ENCODE results near the gene CTU1. TPM values are rescaled to one million over a fixed set of nuclear protein-coding genes. Genes with fewer than 3 reads are reported as not detected.
A peak's percentile ranks its signal among the peaks of the same experiment; 100 is the strongest.

CTU1 gene
- 8.4 and 9.3 TPM in 2 replicates for total RNA-seq (ENCODE audit: low replicate concordance)
- long read RNA-seq, result 0 reads

GRCh38 chr19:51108066-51108804, at the start of gene CTU1:
CTU1 (minus strand) TSS chr19:51108409; CDS start chr19:51104569, 3,840 bp downstream.
- TF ChIP-seq, protein P1, sequence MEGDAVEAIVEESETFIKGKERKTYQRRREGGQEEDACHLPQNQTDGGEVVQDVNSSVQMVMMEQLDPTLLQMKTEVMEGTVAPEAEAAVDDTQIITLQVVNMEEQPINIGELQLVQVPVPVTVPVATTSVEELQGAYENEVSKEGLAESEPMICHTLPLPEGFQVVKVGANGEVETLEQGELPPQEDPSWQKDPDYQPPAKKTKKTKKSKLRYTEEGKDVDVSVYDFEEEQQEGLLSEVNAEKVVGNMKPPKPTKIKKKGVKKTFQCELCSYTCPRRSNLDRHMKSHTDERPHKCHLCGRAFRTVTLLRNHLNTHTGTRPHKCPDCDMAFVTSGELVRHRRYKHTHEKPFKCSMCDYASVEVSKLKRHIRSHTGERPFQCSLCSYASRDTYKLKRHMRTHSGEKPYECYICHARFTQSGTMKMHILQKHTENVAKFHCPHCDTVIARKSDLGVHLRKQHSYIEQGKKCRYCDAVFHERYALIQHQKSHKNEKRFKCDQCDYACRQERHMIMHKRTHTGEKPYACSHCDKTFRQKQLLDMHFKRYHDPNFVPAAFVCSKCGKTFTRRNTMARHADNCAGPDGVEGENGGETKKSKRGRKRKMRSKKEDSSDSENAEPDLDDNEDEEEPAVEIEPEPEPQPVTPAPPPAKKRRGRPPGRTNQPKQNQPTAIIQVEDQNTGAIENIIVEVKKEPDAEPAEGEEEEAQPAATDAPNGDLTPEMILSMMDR (conservative IDR thresholded peaks at IDR 0.05), result peak; percentile 53
- Mint-ChIP-seq H3K4me3 (peak within 1 kb of the TSS; percentile 94), H3K4me1 (ENCODE audit: unreplicated experiment) (peaks cover 12% of the 10 kb centered on the region), H3K27me3 (peaks cover 7% of the 10 kb centered on the region), H3K36me3 (peaks cover 4% of the 10 kb centered on the region), H3K27ac (peak within 1 kb of the TSS; percentile 91), H3K9me3 (no peaks in the 10 kb centered on the region)
- DNase-seq (ENCODE audit: extremely low spot score, unreplicated experiment), result peak; percentile 97

DNA sequence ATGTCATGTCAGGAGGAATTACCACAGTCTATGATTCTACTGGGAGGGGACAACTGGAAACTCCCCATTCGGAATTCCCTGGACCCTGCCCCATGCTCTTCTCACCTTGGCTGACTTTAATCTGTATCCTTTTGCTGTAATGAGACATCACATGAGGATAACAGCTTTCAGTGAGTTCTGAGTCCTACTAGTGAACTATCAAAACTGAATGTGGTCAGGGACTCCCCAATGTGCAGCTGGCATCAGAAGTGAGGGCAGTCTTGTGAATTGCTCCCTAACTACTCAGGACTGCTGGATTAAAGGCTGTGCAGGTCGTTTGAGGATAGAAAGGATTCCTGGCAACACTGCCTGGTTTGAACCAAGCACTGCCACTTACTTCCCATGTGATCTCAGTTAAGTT, 49.1 kb upstream of the CTU1 start:
- TF ChIP-seq, protein P1 (conservative IDR thresholded peaks at IDR 0.05), result no peak
- Mint-ChIP-seq H3K9me3 (no peaks in the 10 kb centered on the region), H3K27me3 (peaks cover 13% of the 10 kb centered on the region)

GRCh38 chr19:51156710-51157109, 48.5 kb upstream of the CTU1 start:
- no peak for DNase-seq (ENCODE audit: extremely low spot score, unreplicated experiment)
- Mint-ChIP-seq H3K36me3 (no peaks in the 10 kb centered on the region), H3K4me3 (no peak overlapping the region), H3K4me1 (ENCODE audit: unreplicated experiment) (no peaks in the 10 kb centered on the region), H3K9me3 (no peaks in the 10 kb centered on the region), H3K27ac (no peak overlapping the region), H3K27me3 (peaks cover 15% of the 10 kb centered on the region)
- TF ChIP-seq, protein P1 (conservative IDR thresholded peaks at IDR 0.05), result no peak

More for the DNA sequence above, 49.1 kb upstream of the CTU1 start:
- no peaks in the 10 kb centered on the region for H3K4me1 Mint-ChIP-seq (ENCODE audit: unreplicated experiment)
- no peak for DNase-seq (ENCODE audit: extremely low spot score, unreplicated experiment)
- no peak overlapping the region for H3K4me3 Mint-ChIP-seq
- no peak overlapping the region for H3K27ac Mint-ChIP-seq
- H3K36me3 Mint-ChIP-seq, result no peaks in the 10 kb centered on the region

DNA sequence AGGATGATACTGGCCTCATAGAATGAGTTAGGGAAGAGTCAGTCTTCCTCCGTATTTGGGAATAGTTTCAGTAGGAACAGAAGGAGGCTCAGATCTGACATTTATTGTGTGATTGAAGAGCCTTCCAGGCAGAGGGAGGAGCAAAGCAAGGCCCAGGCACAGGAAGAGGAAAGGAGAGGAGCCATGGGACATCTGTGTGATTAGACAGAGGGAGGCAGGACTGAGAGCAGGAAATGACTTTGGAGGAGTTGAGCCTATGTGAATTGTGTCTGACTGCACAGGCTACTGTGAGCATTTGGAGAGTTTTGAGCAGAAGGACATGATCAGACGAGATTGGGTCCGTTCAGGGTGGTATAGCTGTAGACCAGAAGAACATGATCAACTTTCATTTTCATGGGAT, 42.4 kb upstream of the CTU1 start:
- no peak overlapping the region for H3K4me3 Mint-ChIP-seq
- H3K27me3 Mint-ChIP-seq, result peaks cover 17% of the 10 kb centered on the region
- H3K36me3 Mint-ChIP-seq, result no peaks in the 10 kb centered on the region
- H3K4me1 Mint-ChIP-seq (ENCODE audit: unreplicated experiment), result no peaks in the 10 kb centered on the region
- TF ChIP-seq, protein P1 (conservative IDR thresholded peaks at IDR 0.05), result no peak
- no peak for DNase-seq (ENCODE audit: extremely low spot score, unreplicated experiment)
- no peak overlapping the region for H3K27ac Mint-ChIP-seq
- no peaks in the 10 kb centered on the region for H3K9me3 Mint-ChIP-seq

DNA sequence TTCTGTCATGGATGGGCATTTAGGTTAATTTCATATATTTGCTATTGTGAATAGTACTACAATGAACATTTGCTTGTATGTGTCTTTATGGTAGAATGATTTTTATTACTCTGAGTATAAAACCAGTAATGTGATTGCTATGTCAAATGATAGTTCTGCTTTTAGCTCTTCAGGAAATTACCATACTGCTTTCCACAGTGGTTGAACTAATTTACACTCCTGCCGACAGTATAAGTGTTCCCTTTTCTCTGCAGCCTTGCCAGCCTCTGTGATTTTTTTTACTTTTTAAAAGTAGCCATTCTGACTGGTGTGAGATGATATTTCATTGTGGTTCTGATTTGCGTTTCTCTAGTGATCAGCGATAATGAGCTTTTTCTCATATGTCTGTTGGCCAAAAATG, 40.4 kb upstream of the CTU1 start:
- no peak for DNase-seq (ENCODE audit: extremely low spot score, unreplicated experiment)
- Mint-ChIP-seq H3K4me3 (no peak overlapping the region), H3K9me3 (no peaks in the 10 kb centered on the region), H3K27ac (no peak overlapping the region), H3K36me3 (no peaks in the 10 kb centered on the region), H3K27me3 (peaks cover 23% of the 10 kb centered on the region), H3K4me1 (ENCODE audit: unreplicated experiment) (no peaks in the 10 kb centered on the region)
- TF ChIP-seq, protein P1 (conservative IDR thresholded peaks at IDR 0.05), result no peak

Measured in type B pancreatic cell (in vitro differentiated cells).